Measurements from ENCODE around the gene TNFRSF9. TPM values are rescaled to one million over a fixed set of nuclear protein-coding genes. Genes with fewer than 3 reads are reported as not detected.

TNFRSF9 gene
- under 0.01 TPM for polyA plus RNA-seq (2013, experiment 1 of 2)
- polyA plus RNA-seq (2013, experiment 2 of 2): not detected

GRCh38 chr1:7940745-7941436, at the start of gene TNFRSF9:
Gene TNFRSF9 (minus strand): TSS chr1:7940839. CDS start chr1:7939994, 845 bp downstream.
- Histone ChIP-seq H3K4me1 (ENCODE audit: control insufficient read depth in 2 of 2, insufficient read depth in 1 of 2, low read depth in 1 of 2, low read length in 2 of 2) (peaks cover 0 to 1% of the 10 kb centered on the region in 2 donors), H2AK5ac (ENCODE audit: low read depth, low read length) (no peak within 1 kb of the TSS), H3K36me3 (replicated peaks in 1 of 2; ENCODE audit: control insufficient read depth in 2 of 2, insufficient read depth in 2 of 2, low read length in 2 of 2) (no peaks in the 10 kb centered on the region), H2BK120ac (ENCODE audit: low read depth, low read length) (no peak within 1 kb of the TSS), H3K18ac (ENCODE audit: low read length) (no peak within 1 kb of the TSS), H3K9ac (ENCODE audit: low read depth, low read length, poor library complexity) (no peak within 1 kb of the TSS), H3K4me2 (ENCODE audit: insufficient read depth, low read length, poor library complexity, severe bottlenecking) (no peak within 1 kb of the TSS), H2BK5ac (ENCODE audit: low read length) (no peak within 1 kb of the TSS), H2AFZ (ENCODE audit: low read length) (no peak within 1 kb of the TSS), H3K79me1 (ENCODE audit: low read depth, low read length) (no peaks in the 10 kb centered on the region), H3K4me3 (ENCODE audit: low read length in 2 of 2) (no peak within 1 kb of the TSS), H4K91ac (ENCODE audit: low read depth, low read length, poor library complexity) (no peak within 1 kb of the TSS), H3K23ac (ENCODE audit: low read depth, low read length, poor library complexity) (peak within 1 kb of the TSS; percentile 70), H2BK15ac (ENCODE audit: low read length) (no peak within 1 kb of the TSS), H3K4ac (ENCODE audit: low read length) (no peak within 1 kb of the TSS), H3K27me3 (ENCODE audit: control insufficient read depth in 3 of 3, insufficient read depth in 3 of 3, low read depth in 1 of 3, low read length in 3 of 3) (peaks cover 2 to 63% (median 27%) of the 10 kb centered on the region in 3 experiments), H3K14ac (ENCODE audit: low read length) (no peak within 1 kb of the TSS), H2BK12ac (ENCODE audit: low read length) (no peak within 1 kb of the TSS), H4K8ac (ENCODE audit: low read depth, low read length) (no peak within 1 kb of the TSS), H3K9me3 (replicated peaks in 1 of 2; ENCODE audit: control insufficient read depth in 2 of 2, insufficient read depth in 1 of 2, low read depth in 1 of 2, low read length in 2 of 2) (no peaks in the 10 kb centered on the region), H3K27ac (replicated peaks; ENCODE audit: low read length) (no peak within 1 kb of the TSS)
- WGBS, 2 donors (ENCODE audit: extremely low coverage in 2 of 2, insufficient read length in 2 of 2, insufficient replicate concordance in 1 of 2): no CpG with 5 or more reads among the region's 14 CpGs
- DNase-seq (ENCODE audit: low spot score): no peak

GRCh38 chr1:7989762-7990428, 49.3 kb upstream of the TNFRSF9 start:
- Histone ChIP-seq H3K36me3 (replicated peaks in 1 of 2; ENCODE audit: control insufficient read depth in 2 of 2, insufficient read depth in 2 of 2, low read length in 2 of 2) (peaks cover 17 to 39% of the 10 kb centered on the region in 2 donors), H4K91ac (ENCODE audit: low read depth, low read length, poor library complexity) (no peak overlapping the region), H2AFZ (ENCODE audit: low read length) (no peak overlapping the region), H2AK5ac (ENCODE audit: low read depth, low read length) (no peak overlapping the region), H3K4me2 (ENCODE audit: insufficient read depth, low read length, poor library complexity, severe bottlenecking) (no peak overlapping the region), H3K4me1 (ENCODE audit: control insufficient read depth in 2 of 2, insufficient read depth in 1 of 2, low read depth in 1 of 2, low read length in 2 of 2) (peaks cover 0 to 3% of the 10 kb centered on the region in 2 donors), H2BK120ac (ENCODE audit: low read depth, low read length) (no peak overlapping the region), H3K4me3 (ENCODE audit: low read length in 2 of 2) (peak overlapping the region in 1 of 2 donors; percentile 63), H3K4ac (ENCODE audit: low read length) (no peak overlapping the region), H3K23ac (ENCODE audit: low read depth, low read length, poor library complexity) (peak overlapping the region; percentile 68), H2BK15ac (ENCODE audit: low read length) (no peak overlapping the region), H3K27ac (replicated peaks; ENCODE audit: low read length) (no peak overlapping the region), H3K18ac (ENCODE audit: low read length) (no peak overlapping the region), H4K8ac (ENCODE audit: low read depth, low read length) (no peak overlapping the region), H3K9ac (ENCODE audit: low read depth, low read length, poor library complexity) (no peak overlapping the region), H3K14ac (ENCODE audit: low read length) (no peak overlapping the region), H3K79me1 (ENCODE audit: low read depth, low read length) (no peaks in the 10 kb centered on the region), H3K27me3 (ENCODE audit: control insufficient read depth in 3 of 3, insufficient read depth in 3 of 3, low read depth in 1 of 3, low read length in 3 of 3) (no peaks in the 10 kb centered on the region), H3K9me3 (replicated peaks in 1 of 2; ENCODE audit: control insufficient read depth in 2 of 2, insufficient read depth in 1 of 2, low read depth in 1 of 2, low read length in 2 of 2) (no peaks in the 10 kb centered on the region), H2BK5ac (ENCODE audit: low read length) (no peak overlapping the region), H2BK12ac (ENCODE audit: low read length) (no peak overlapping the region)
- WGBS, 2 donors (ENCODE audit: extremely low coverage in 2 of 2, insufficient read length in 2 of 2, insufficient replicate concordance in 1 of 2): 100% methylated on average over 1 of the region's 2 CpGs; no CpG with 5 or more reads in 1 of the 2 donors
- no peak for DNase-seq (ENCODE audit: low spot score)

GRCh38 chr1:7988576-7988975, 47.9 kb upstream of the TNFRSF9 start:
- no peak for DNase-seq (ENCODE audit: low spot score)
- H3K9ac ChIP-seq (ENCODE audit: low read depth, low read length, poor library complexity): no peak overlapping the region
- H2BK5ac ChIP-seq (ENCODE audit: low read length): no peak overlapping the region
- H2AFZ ChIP-seq (ENCODE audit: low read length): no peak overlapping the region
- no peak overlapping the region for H3K4me3 ChIP-seq (ENCODE audit: low read length in 2 of 2)
- no peak overlapping the region for H3K18ac ChIP-seq (ENCODE audit: low read length)
- no peak overlapping the region for H3K4me2 ChIP-seq (ENCODE audit: insufficient read depth, low read length, poor library complexity, severe bottlenecking)
- no peak overlapping the region for H3K27ac ChIP-seq (replicated peaks; ENCODE audit: low read length)
- no peak overlapping the region for H4K8ac ChIP-seq (ENCODE audit: low read depth, low read length)
- H3K9me3 ChIP-seq (replicated peaks in 1 of 2; ENCODE audit: control insufficient read depth in 2 of 2, insufficient read depth in 1 of 2, low read depth in 1 of 2, low read length in 2 of 2): no peaks in the 10 kb centered on the region
- no peaks in the 10 kb centered on the region for H3K27me3 ChIP-seq (ENCODE audit: control insufficient read depth in 3 of 3, insufficient read depth in 3 of 3, low read depth in 1 of 3, low read length in 3 of 3)
- H2AK5ac ChIP-seq (ENCODE audit: low read depth, low read length): no peak overlapping the region
- whole genome bisulfite sequencing, 2 donors (ENCODE audit: extremely low coverage in 2 of 2, insufficient read length in 2 of 2, insufficient replicate concordance in 1 of 2): no CpG with 5 or more reads among the region's 1 CpG
- peaks cover 9 to 11% of the 10 kb centered on the region in 2 donors for H3K4me1 ChIP-seq (ENCODE audit: control insufficient read depth in 2 of 2, insufficient read depth in 1 of 2, low read depth in 1 of 2, low read length in 2 of 2)
- no peaks in the 10 kb centered on the region for H3K79me1 ChIP-seq (ENCODE audit: low read depth, low read length)
- H3K23ac ChIP-seq (ENCODE audit: low read depth, low read length, poor library complexity): no peak overlapping the region
- no peak overlapping the region for H3K14ac ChIP-seq (ENCODE audit: low read length)
- H2BK120ac ChIP-seq (ENCODE audit: low read depth, low read length): no peak overlapping the region
- no peak overlapping the region for H3K4ac ChIP-seq (ENCODE audit: low read length)
- peaks cover 21 to 51% of the 10 kb centered on the region in 2 donors for H3K36me3 ChIP-seq (replicated peaks in 1 of 2; ENCODE audit: control insufficient read depth in 2 of 2, insufficient read depth in 2 of 2, low read length in 2 of 2)
- no peak overlapping the region for H2BK15ac ChIP-seq (ENCODE audit: low read length)
- no peak overlapping the region for H2BK12ac ChIP-seq (ENCODE audit: low read length)
- H4K91ac ChIP-seq (ENCODE audit: low read depth, low read length, poor library complexity): no peak overlapping the region

- no peak overlapping the region for H3K9ac ChIP-seq (ENCODE audit: low read depth, low read length, poor library complexity)
- H2AFZ ChIP-seq (ENCODE audit: low read length): no peak overlapping the region
- no peak overlapping the region for H3K23ac ChIP-seq (ENCODE audit: low read depth, low read length, poor library complexity)
- H4K91ac ChIP-seq (ENCODE audit: low read depth, low read length, poor library complexity): no peak overlapping the region
- peaks cover 4% of the 10 kb centered on the region for H3K79me1 ChIP-seq (ENCODE audit: low read depth, low read length)
- H3K36me3 ChIP-seq (replicated peaks in 1 of 2; ENCODE audit: control insufficient read depth in 2 of 2, insufficient read depth in 2 of 2, low read length in 2 of 2): peaks cover 26 to 61% of the 10 kb centered on the region in 2 donors
- no peak overlapping the region for H2AK5ac ChIP-seq (ENCODE audit: low read depth, low read length)
- no peak overlapping the region for H4K8ac ChIP-seq (ENCODE audit: low read depth, low read length)
- no peak overlapping the region for H3K4me3 ChIP-seq (ENCODE audit: low read length in 2 of 2)
- no peak overlapping the region for H3K18ac ChIP-seq (ENCODE audit: low read length)
- H3K27ac ChIP-seq (replicated peaks; ENCODE audit: low read length): no peak overlapping the region
- no peak overlapping the region for H3K4me2 ChIP-seq (ENCODE audit: insufficient read depth, low read length, poor library complexity, severe bottlenecking)
- no peak overlapping the region for H2BK12ac ChIP-seq (ENCODE audit: low read length)
- H3K27me3 ChIP-seq (ENCODE audit: control insufficient read depth in 3 of 3, insufficient read depth in 3 of 3, low read depth in 1 of 3, low read length in 3 of 3): no peaks in the 10 kb centered on the region
- no peak overlapping the region for H3K4ac ChIP-seq (ENCODE audit: low read length)
- no peak overlapping the region for H2BK15ac ChIP-seq (ENCODE audit: low read length)
- H2BK120ac ChIP-seq (ENCODE audit: low read depth, low read length): no peak overlapping the region
- DNase-seq (ENCODE audit: low spot score): no peak
- H2BK5ac ChIP-seq (ENCODE audit: low read length): no peak overlapping the region
- no CpG with 5 or more reads among the region's 7 CpGs for WGBS, 2 donors (ENCODE audit: extremely low coverage in 2 of 2, insufficient read length in 2 of 2, insufficient replicate concordance in 1 of 2)
- no peaks in the 10 kb centered on the region for H3K9me3 ChIP-seq (replicated peaks in 1 of 2; ENCODE audit: control insufficient read depth in 2 of 2, insufficient read depth in 1 of 2, low read depth in 1 of 2, low read length in 2 of 2)
- H3K14ac ChIP-seq (ENCODE audit: low read length): no peak overlapping the region
- peaks cover 9 to 11% of the 10 kb centered on the region in 2 donors for H3K4me1 ChIP-seq (ENCODE audit: control insufficient read depth in 2 of 2, insufficient read depth in 1 of 2, low read depth in 1 of 2, low read length in 2 of 2)
Measured at GRCh38 chr1:7987528-7987927, 46.9 kb upstream of the TNFRSF9 start.
